Endodermal cell (in vitro differentiated cells): ENCODE results near the gene CWC22. TPM values are rescaled to one million over a fixed set of nuclear protein-coding genes. Genes with fewer than 3 reads are reported as not detected.
"Not testable (repeated sequence)": the region's sequence is repeated elsewhere in the genome, so short reads cannot be mapped to it uniquely, and the experiment has no call there.

Experiments
- DNase-seq: peaks from one replicate; pipeline ENCODE4 v3.0.0-alpha.2; 2017
- H3K27ac ChIP-seq: 2 replicates; pipeline ENCODE4 v1.5.1; 2013; ENCODE audit warnings: mild to moderate bottlenecking, low read depth, low read length, moderate library complexity
- H3K27me3 ChIP-seq: 2 replicates; pipeline ENCODE4 v1.6.1; 2013; ENCODE audit warnings: mild to moderate bottlenecking, low read length, moderate library complexity; ENCODE audit not compliant: insufficient read depth, control insufficient read depth, poor library complexity, severe bottlenecking
- H3K36me3 ChIP-seq: 2 replicates; pipeline ENCODE4 v1.7.0; 2013; ENCODE audit warnings: mild to moderate bottlenecking, low read length, moderate library complexity; ENCODE audit not compliant: control insufficient read depth, insufficient read depth
- H3K4me1 ChIP-seq: one replicate; pipeline ENCODE4 v1.7.0; 2013; ENCODE audit warnings: low read length; ENCODE audit not compliant: control insufficient read depth, insufficient read depth
- H3K4me3 ChIP-seq: 2 replicates; pipeline ENCODE4 v1.5.1; 2013; ENCODE audit warnings: mild to moderate bottlenecking, low read length, moderate library complexity
- H3K9ac ChIP-seq: 2 replicates; pipeline ENCODE4 v1.6.1; 2013; ENCODE audit warnings: mild to moderate bottlenecking, low read length, moderate library complexity; ENCODE audit not compliant: poor library complexity, severe bottlenecking; ENCODE audit errors: extremely low read depth
- H3K9me3 ChIP-seq: 2 replicates; pipeline ENCODE4 v1.6.1; 2013; ENCODE audit warnings: mild to moderate bottlenecking, low read length, moderate library complexity; ENCODE audit not compliant: control insufficient read depth
- H3K27ac Mint-ChIP-seq: 2 replicates; pipeline ENCODE4 v1.8.0; 2020; ENCODE audit warnings: mixed read lengths
- H3K27me3 Mint-ChIP-seq: 2 replicates; pipeline ENCODE4 v1.8.0; 2021; ENCODE audit warnings: mild to moderate bottlenecking, mixed read lengths; ENCODE audit not compliant: insufficient read depth
- H3K36me3 Mint-ChIP-seq: 2 replicates; pipeline ENCODE4 v1.8.0; 2020; ENCODE audit warnings: low read depth, mixed read lengths
- H3K4me1 Mint-ChIP-seq: 2 replicates; pipeline ENCODE4 v1.8.0; 2020; ENCODE audit warnings: mixed read lengths
- H3K4me3 Mint-ChIP-seq: 2 replicates; pipeline ENCODE4 v1.8.0; 2020; ENCODE audit warnings: mild to moderate bottlenecking, moderate library complexity, mixed read lengths
- H3K9me3 Mint-ChIP-seq: 2 replicates; pipeline ENCODE4 v1.8.0; 2020; ENCODE audit warnings: mild to moderate bottlenecking, mixed read lengths
- CTCF ChIP-seq: fragments of 200-600 bp; sonication (generic); conservative IDR thresholded peaks from 2 replicates; pipeline ENCODE4 v1.5.0; 2021; ENCODE audit warnings: antibody characterized with exemption, mild to moderate bottlenecking
- WGBS, 2 experiments: methylation state at CpG; one replicate each; pipeline versions ENCODE4 v1.1.5 to v1.1.7; 2013; ENCODE audit warnings: missing lambda C conversion rate in 2 of 2, mixed read lengths in 1 of 2; ENCODE audit not compliant: insufficient coverage in 1 of 2, insufficient read length in 1 of 2; 5-methylcytosine and 5-hydroxymethylcytosine counted together
- total RNA-seq, 2 donors: library from RNA; stranded (reverse); fragmentation: NEBNext Ultra II Directional in 1 of 2; extraction: Animal tissue kit (Norgen Biotek cat#: 25700) in 1 of 2; gene quantifications; 2 replicates in 1 of 2; 3 replicates in 1 of 2; pipeline ENCODE4 v1.2.1, GENCODE V29; 2021

Gene CWC22
- total RNA-seq, 2 donors from 2014 or later = 33.4 to 43.5 TPM

DNA sequence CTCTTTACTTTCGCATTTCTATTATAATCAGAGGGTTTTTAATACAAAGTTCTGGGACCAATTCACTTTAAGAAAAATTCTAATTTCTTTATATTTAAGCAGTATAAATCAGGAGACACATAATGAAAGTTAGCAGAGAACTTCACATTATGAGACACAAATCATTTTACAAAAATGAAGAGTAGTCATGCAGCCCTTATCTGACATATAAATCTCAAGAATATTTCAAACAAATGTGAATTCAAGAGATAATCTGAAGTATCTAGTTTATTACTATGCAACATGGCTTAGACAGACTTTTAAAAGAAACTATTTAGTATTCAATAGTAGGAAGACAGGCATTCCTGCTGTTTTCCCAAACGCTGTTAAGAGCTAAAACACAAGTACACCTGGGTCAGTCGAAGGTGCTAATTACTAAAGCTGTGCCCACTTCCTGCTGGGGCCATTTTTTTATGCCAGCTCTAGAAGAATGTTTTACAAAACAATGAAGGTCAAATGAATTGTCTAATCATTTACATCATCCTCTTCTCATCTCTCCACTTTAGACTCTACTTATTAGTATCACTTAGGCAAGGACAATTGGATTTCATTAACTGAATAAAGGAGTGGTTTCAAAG lies 40.2 kb downstream of the CWC22 start:
- no peak overlapping the region for H3K4me3 Mint-ChIP-seq
- no peaks in the 10 kb centered on the region for H3K4me1 ChIP-seq
- no peaks in the 10 kb centered on the region for H3K27me3 Mint-ChIP-seq
- no peaks in the 10 kb centered on the region for H3K9me3 ChIP-seq
- H3K4me3 ChIP-seq = no peak overlapping the region
- peaks cover 52% of the 10 kb centered on the region for H3K36me3 Mint-ChIP-seq
- TF ChIP-seq CTCF = no peak
- peak overlapping the region; percentile 43 for H3K27ac Mint-ChIP-seq
- 55 to 82% methylated on average over 2 to 3 of the region's 3 CpGs for WGBS, 2 experiments
- H3K9me3 Mint-ChIP-seq = no peaks in the 10 kb centered on the region
- H3K9ac ChIP-seq = no peak overlapping the region
- H3K4me1 Mint-ChIP-seq = peaks cover 7% of the 10 kb centered on the region
- no peak overlapping the region for H3K27ac ChIP-seq
- no peaks in the 10 kb centered on the region for H3K27me3 ChIP-seq
- H3K36me3 ChIP-seq = peaks cover 83% of the 10 kb centered on the region
- DNase-seq = peak; percentile 54

- no peak for DNase-seq
- H3K27ac Mint-ChIP-seq = no peak overlapping the region
- no peak overlapping the region for H3K4me3 Mint-ChIP-seq
- Histone ChIP-seq H3K4me1 (no peaks in the 10 kb centered on the region), H3K27ac (no peak overlapping the region), H3K9me3 (no peaks in the 10 kb centered on the region), H3K4me3 (no peak overlapping the region), H3K27me3 (no peaks in the 10 kb centered on the region), H3K36me3 (peaks cover 85% of the 10 kb centered on the region), H3K9ac (no peak overlapping the region)
- WGBS, 2 experiments = 75 to 90% methylated on average over 1 to 5 of the region's 7 CpGs
- no peaks in the 10 kb centered on the region for H3K9me3 Mint-ChIP-seq
- H3K27me3 Mint-ChIP-seq = no peaks in the 10 kb centered on the region
- peaks cover 50% of the 10 kb centered on the region for H3K36me3 Mint-ChIP-seq
- TF ChIP-seq CTCF = no peak
- H3K4me1 Mint-ChIP-seq = peaks cover 7% of the 10 kb centered on the region
Measured at GRCh38 chr2:179965291-179966258, 41.5 kb downstream of the CWC22 start.

DNA sequence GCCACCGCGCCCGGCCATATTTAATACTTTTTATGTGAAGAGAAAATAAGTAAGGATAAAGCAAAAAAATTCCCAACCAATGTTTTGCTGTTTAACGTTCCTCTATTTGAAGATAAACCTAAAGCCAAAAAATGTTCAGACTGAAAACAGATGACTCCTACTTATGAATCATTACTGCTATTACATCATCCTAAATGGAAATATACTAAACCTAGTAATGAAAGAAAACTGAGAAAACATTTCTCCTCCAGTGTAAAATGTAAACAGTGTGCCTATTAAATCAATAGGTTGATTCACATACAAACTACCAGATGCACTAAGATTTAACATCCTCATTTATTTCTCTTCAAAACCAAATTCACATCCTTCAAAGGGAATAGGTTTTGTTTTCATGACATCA lies 43.5 kb downstream of the CWC22 start:
- H3K4me3 Mint-ChIP-seq = no peak overlapping the region
- peaks cover 36% of the 10 kb centered on the region for H3K36me3 Mint-ChIP-seq
- peaks cover 78% of the 10 kb centered on the region for H3K36me3 ChIP-seq
- no peaks in the 10 kb centered on the region for H3K9me3 ChIP-seq
- TF ChIP-seq CTCF = no peak
- no peak overlapping the region for H3K4me3 ChIP-seq
- no peak overlapping the region for H3K9ac ChIP-seq
- H3K27me3 Mint-ChIP-seq = no peaks in the 10 kb centered on the region
- H3K27ac Mint-ChIP-seq = no peak overlapping the region
- H3K27me3 ChIP-seq = no peaks in the 10 kb centered on the region
- no peak for DNase-seq
- no peaks in the 10 kb centered on the region for H3K4me1 ChIP-seq
- H3K4me1 Mint-ChIP-seq = peaks cover 7% of the 10 kb centered on the region
- WGBS, 2 experiments = 100% methylated on average over 4 of the region's 4 CpGs; no CpG with 5 or more reads in 1 of the 2 experiments
- no peaks in the 10 kb centered on the region for H3K9me3 Mint-ChIP-seq
- no peak overlapping the region for H3K27ac ChIP-seq

- DNase-seq, H3K27me3 ChIP-seq, H3K4me3 Mint-ChIP-seq, H3K4me1 Mint-ChIP-seq, H3K9ac ChIP-seq, H3K27ac Mint-ChIP-seq, H3K9me3 ChIP-seq, H3K4me1 ChIP-seq, H3K4me3 ChIP-seq, H3K9me3 Mint-ChIP-seq, H3K27me3 Mint-ChIP-seq, H3K27ac ChIP-seq: not testable (repeated sequence)
- H3K36me3 ChIP-seq = peaks cover 63% of the 10 kb centered on the region
- 100% methylated on average over 3 of the region's 4 CpGs; no CpG with 5 or more reads in 1 of the 2 experiments for WGBS, 2 experiments
- peaks cover 14% of the 10 kb centered on the region for H3K36me3 Mint-ChIP-seq
Measured at GRCh38 chr2:179958251-179958650, 48.8 kb downstream of the CWC22 start.
